Fibroblast of pulmonary artery (primary cell): Measurements from ENCODE around the gene CAMTA1.
"Not testable (repeated sequence)": the region's sequence is repeated elsewhere in the genome, so short reads cannot be mapped to it uniquely, and the experiment has no call there.

ENCODE experiments used
- DNase-seq: peaks from one replicate; pipeline ENCODE4 v3.0.0-alpha.2; 2010; ENCODE audit warnings: low read depth
- H3K4me3 ChIP-seq: replicated peaks from 2 replicates; pipeline ENCODE4 v1.5.1; 2011; ENCODE audit warnings: low read depth, mild to moderate bottlenecking, control low read depth, low read length, moderate library complexity
- CTCF ChIP-seq: IDR thresholded peaks from 2 replicates; pipeline ENCODE4 v1.5.1; 2011; ENCODE audit warnings: mild to moderate bottlenecking, control low read depth, low read length, inconsistent platforms; ENCODE audit errors: missing control alignments

The CAMTA1 gene

DNA sequence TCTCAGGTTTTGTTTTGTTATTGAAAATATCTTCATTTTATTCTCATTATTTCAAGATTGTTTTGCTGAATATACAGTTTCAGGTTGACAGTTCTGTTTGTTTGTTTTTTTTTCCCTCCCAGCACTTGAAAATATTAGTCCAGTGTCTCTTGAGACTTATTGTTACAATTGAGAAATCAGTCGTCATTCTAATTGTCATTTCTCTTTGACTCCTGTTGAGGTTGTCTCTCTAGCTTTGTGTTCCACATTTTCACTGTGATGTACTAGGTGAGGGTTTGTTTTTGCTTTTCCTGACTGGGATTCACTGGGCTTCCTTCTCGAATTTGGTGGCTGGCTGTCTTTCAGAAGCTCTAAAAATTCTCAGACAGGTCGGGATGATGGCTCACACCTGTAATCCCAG, 542.6 kb downstream of the CAMTA1 start:
- H3K4me3 ChIP-seq: no peak overlapping the region
- DNase-seq: no peak
- TF ChIP-seq CTCF: no peak

- H3K4me3 ChIP-seq: no peak overlapping the region
- no peak for DNase-seq
- TF ChIP-seq CTCF: no peak
Observed at GRCh38 chr1:7329868-7330615, 544.8 kb downstream of the CAMTA1 start.

DNA sequence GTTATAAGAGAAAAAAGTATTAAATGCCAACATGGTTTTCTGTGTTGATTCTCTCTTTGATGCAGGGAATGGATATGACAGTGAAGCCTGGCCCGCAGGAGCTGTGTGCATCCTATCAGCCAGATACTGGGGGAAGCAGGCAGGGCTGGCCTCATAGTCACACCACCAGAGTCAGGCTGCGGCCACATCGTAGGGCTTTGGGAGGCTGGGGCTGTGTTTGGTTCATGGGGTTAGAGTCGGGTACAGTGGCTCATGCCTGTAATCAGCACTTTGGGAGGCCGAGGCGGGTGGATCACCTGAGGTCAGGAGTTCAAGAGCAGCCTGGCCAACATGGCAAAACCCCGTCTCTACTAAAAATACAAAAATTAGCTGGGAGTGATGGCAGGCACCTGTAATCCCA, 545.5 kb downstream of the CAMTA1 start:
- not testable (repeated sequence) for DNase-seq

GRCh38 chr1:7331926-7332535, 546.8 kb downstream of the CAMTA1 start:
- no peak for TF ChIP-seq CTCF
- H3K4me3 ChIP-seq: no peak overlapping the region
- DNase-seq: no peak

More for the DNA sequence above, 545.5 kb downstream of the CAMTA1 start:
- not testable (repeated sequence) for H3K4me3 ChIP-seq

GRCh38 chr1:7333094-7333493, 547.8 kb downstream of the CAMTA1 start:
- no peak for DNase-seq
- no peak overlapping the region for H3K4me3 ChIP-seq
- TF ChIP-seq CTCF: no peak

DNA sequence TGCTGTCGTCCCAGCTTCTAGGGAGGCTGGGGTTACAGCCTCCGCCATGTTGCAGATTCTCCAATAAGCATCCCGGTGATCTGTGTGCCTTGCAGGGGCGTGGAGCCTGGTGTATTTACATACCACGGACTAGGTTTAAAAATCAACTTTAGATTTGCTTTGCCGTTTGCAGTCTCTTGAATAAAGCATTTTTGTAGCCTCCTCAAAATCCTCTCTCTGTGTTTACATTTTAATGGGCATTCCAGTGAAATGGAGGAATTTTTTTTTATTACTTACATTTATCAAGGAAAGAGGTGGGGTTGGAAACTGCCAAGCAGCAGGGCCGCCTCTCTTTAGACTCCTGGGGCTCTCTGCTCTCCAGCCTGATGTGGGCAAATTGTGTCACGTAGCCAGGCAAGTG, 548.4 kb downstream of the CAMTA1 start:
- no peak overlapping the region for H3K4me3 ChIP-seq
- TF ChIP-seq CTCF: no peak
- no peak for DNase-seq

DNA sequence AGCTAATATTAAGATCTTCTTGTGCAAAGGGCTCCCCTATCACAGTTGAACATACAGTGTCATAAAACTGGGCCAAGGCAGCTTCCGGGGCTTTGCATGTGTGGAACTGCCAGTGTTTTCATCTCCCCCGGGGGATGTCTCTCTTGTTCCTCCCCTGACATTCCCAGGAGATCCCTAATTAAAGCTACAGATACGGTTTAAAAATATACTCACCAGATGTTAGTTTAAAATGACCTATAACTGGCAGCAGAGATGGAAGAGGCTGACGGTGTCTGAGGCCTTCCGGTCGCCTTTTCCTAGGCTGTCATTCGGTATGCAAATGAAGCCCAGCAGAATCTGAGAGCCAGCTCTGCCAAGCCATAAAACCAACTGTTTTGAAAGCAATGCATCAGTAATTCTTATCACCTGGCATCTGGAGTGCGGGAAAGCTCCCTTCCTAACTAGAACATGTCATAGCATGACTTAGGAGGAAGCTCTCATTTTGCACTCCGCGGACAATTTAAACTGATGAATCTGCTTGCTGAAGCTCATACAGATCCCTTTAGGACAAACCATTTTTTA, 549.3 kb downstream of the CAMTA1 start:
- no peak for DNase-seq
- no peak overlapping the region for H3K4me3 ChIP-seq
- TF ChIP-seq CTCF: no peak
